NB4 (cell line): ENCODE data around the gene AFAP1L2.
"Not testable (repeated sequence)": the region's sequence is repeated elsewhere in the genome, so short reads cannot be mapped to it uniquely, and the experiment has no call there.

Experiments
- DNase-seq: peaks from one replicate; pipeline ENCODE4 v3.0.0; 2010; ENCODE audit warnings: low read depth
- H3K4me3 ChIP-seq: one replicate; pipeline ENCODE4 v1.5.1; 2011; ENCODE audit warnings: mild to moderate bottlenecking, low read depth, low read length, moderate library complexity
- CTCF ChIP-seq: IDR thresholded peaks from one replicate; pipeline ENCODE4 v1.5.1; 2012; ENCODE audit warnings: low read depth, low read length
- MAX ChIP-seq: IDR thresholded peaks from 2 replicates; pipeline ENCODE4 v1.6.1; 2011; ENCODE audit warnings: low read depth, low read length
- MYC ChIP-seq: IDR thresholded peaks from 2 replicates; pipeline ENCODE4 v1.6.1; 2011; ENCODE audit warnings: low read depth, low read length
- POLR2A ChIP-seq: IDR thresholded peaks from 2 replicates; pipeline ENCODE4 v1.6.1; 2011; ENCODE audit warnings: mild to moderate bottlenecking; ENCODE audit not compliant: insufficient read length; ENCODE audit errors: extremely low read depth

AFAP1L2 gene

GRCh38 chr10:114352653-114353298 lies 51.5 kb downstream of the AFAP1L2 start:
- no peak for DNase-seq
- TF ChIP-seq MAX (no peak), CTCF (no peak)

GRCh38 chr10:114350751-114351150 lies 53.6 kb downstream of the AFAP1L2 start:
- H3K4me3 ChIP-seq: no peak overlapping the region
- TF ChIP-seq POLR2A (no peak), CTCF (no peak), MAX (no peak), MYC (no peak)
- no peak for DNase-seq

More at GRCh38 chr10:114352653-114353298, 51.5 kb downstream of the AFAP1L2 start:
- H3K4me3 ChIP-seq: no peak overlapping the region

GRCh38 chr10:114349522-114350215 lies 54.6 kb downstream of the AFAP1L2 start:
- TF ChIP-seq MYC (no peak), POLR2A (no peak), MAX (no peak), CTCF (no peak)
- no peak overlapping the region for H3K4me3 ChIP-seq
- no peak for DNase-seq

GRCh38 chr10:114349071-114349470 lies 55.2 kb downstream of the AFAP1L2 start:
- H3K4me3 ChIP-seq, DNase-seq: not testable (repeated sequence)

GRCh38 chr10:114347791-114348190 lies 56.5 kb downstream of the AFAP1L2 start:
- H3K4me3 ChIP-seq: no peak overlapping the region
- peak; percentile 31 for DNase-seq
- TF ChIP-seq CTCF (no peak), MAX (no peak), MYC (no peak), POLR2A (no peak)

GRCh38 chr10:114347241-114347640 lies 57.1 kb downstream of the AFAP1L2 start:
- no peak for TF ChIP-seq CTCF
- no peak for TF ChIP-seq POLR2A
- TF ChIP-seq MAX: no peak
- no peak for TF ChIP-seq MYC
- DNase-seq: peak; percentile 43
- H3K4me3 ChIP-seq: no peak overlapping the region
